Colonic mucosa (tissue), 4 donors: ENCODE measurements around the gene HHATL. TPM values are rescaled to one million over a fixed set of nuclear protein-coding genes. Genes with fewer than 3 reads are reported as not detected.
A peak's percentile ranks its signal among the peaks of the same experiment; 100 is the strongest.

Experiments
- DNase-seq: peaks from one replicate; pipeline ENCODE4 v3.0.0-alpha.2; 2020
- H3K27ac ChIP-seq: fragments of 200-600 bp; one replicate; pipeline ENCODE4 v1.8.0; 2021
- H3K27me3 ChIP-seq: fragments of 200-600 bp; one replicate; pipeline ENCODE4 v1.8.0; 2021
- H3K36me3 ChIP-seq: fragments of 200-600 bp; one replicate; pipeline ENCODE4 v1.8.0; 2021
- H3K4me1 ChIP-seq: fragments of 200-600 bp; one replicate; pipeline ENCODE4 v1.8.0; 2021; ENCODE audit warnings: mild to moderate bottlenecking
- H3K4me3 ChIP-seq: fragments of 200-600 bp; one replicate; pipeline ENCODE4 v1.8.0; 2021
- H3K9ac ChIP-seq, 2 donors: one replicate each; pipeline ENCODE4 v1.7.0; 2013; ENCODE audit warnings: control low read depth in 2 of 2, low read depth in 2 of 2, low read length in 2 of 2
- H3K9me3 ChIP-seq: fragments of 200-600 bp; one replicate; pipeline ENCODE4 v1.8.0; 2021
- CTCF ChIP-seq: fragments of 200-600 bp; IDR thresholded peaks from one replicate; pipeline ENCODE4 v1.8.0; 2022; ENCODE audit warnings: antibody characterized with exemption, mild to moderate bottlenecking
- intact Hi-C: fragments of 100-400 bp; cut with DNase I; formaldehyde crosslinking; loops from one replicate; pipeline ENCODE4 v1.14.1; 2022
- total RNA-seq, 2 donors: library from RNA; stranded (reverse); fragmentation: NEBNext Ultra II Directional in 1 of 2; extraction: Animal tissue kit (Norgen Biotek cat#: 25700) in 1 of 2; gene quantifications; one replicate each; pipeline ENCODE4 v1.2.1, GENCODE V29; 2021
- donor health status: healthy.
- donor health status: DM: no; HTN: no; CAD: no.
- donor health status: DM: no; HTN: no; CAD: no.

HHATL gene
- total RNA-seq, 2 donors from 2014 or later: 0.50 to 1.2 TPM

GRCh38 chr3:42685891-42686820 is 16.4 kb downstream of the HHATL start:
- H3K4me1 ChIP-seq: no peaks in the 10 kb centered on the region
- H3K27ac ChIP-seq: no peak overlapping the region
- DNase-seq: no peak
- H3K9ac ChIP-seq: no peak overlapping the region
- no peaks in the 10 kb centered on the region for H3K36me3 ChIP-seq
- no peaks in the 10 kb centered on the region for H3K27me3 ChIP-seq
- H3K4me3 ChIP-seq: no peak overlapping the region
- TF ChIP-seq CTCF: no peak
- H3K9me3 ChIP-seq: no peaks in the 10 kb centered on the region
- intact Hi-C loops: no loop called here

- H3K36me3 ChIP-seq: no peaks in the 10 kb centered on the region
- no peak for DNase-seq
- H3K9ac ChIP-seq: no peak within 1 kb of the TSS
- intact Hi-C loops: no loop called here
- no peak within 1 kb of the TSS for H3K27ac ChIP-seq
- no peaks in the 10 kb centered on the region for H3K4me1 ChIP-seq
- no peaks in the 10 kb centered on the region for H3K9me3 ChIP-seq
- TF ChIP-seq CTCF: no peak
- H3K4me3 ChIP-seq: no peak within 1 kb of the TSS
- no peaks in the 10 kb centered on the region for H3K27me3 ChIP-seq
Observed at GRCh38 chr3:42685363-42685881, 17.2 kb downstream of the HHATL start, which contains the start of gene KLHL40. Gene KLHL40, plus strand, starts transcription at chr3:42685537. Its CDS starts 82 bp downstream, at chr3:42685619.

- Histone ChIP-seq H3K27ac (no peak overlapping the region), H3K9ac (no peak overlapping the region), H3K27me3 (no peaks in the 10 kb centered on the region), H3K4me1 (no peaks in the 10 kb centered on the region), H3K4me3 (no peak overlapping the region), H3K36me3 (no peaks in the 10 kb centered on the region), H3K9me3 (no peaks in the 10 kb centered on the region)
- DNase-seq: no peak
- intact Hi-C loops: no loop called here
- TF ChIP-seq CTCF: no peak
Observed at GRCh38 chr3:42684632-42685362, 17.8 kb downstream of the HHATL start.

DNA sequence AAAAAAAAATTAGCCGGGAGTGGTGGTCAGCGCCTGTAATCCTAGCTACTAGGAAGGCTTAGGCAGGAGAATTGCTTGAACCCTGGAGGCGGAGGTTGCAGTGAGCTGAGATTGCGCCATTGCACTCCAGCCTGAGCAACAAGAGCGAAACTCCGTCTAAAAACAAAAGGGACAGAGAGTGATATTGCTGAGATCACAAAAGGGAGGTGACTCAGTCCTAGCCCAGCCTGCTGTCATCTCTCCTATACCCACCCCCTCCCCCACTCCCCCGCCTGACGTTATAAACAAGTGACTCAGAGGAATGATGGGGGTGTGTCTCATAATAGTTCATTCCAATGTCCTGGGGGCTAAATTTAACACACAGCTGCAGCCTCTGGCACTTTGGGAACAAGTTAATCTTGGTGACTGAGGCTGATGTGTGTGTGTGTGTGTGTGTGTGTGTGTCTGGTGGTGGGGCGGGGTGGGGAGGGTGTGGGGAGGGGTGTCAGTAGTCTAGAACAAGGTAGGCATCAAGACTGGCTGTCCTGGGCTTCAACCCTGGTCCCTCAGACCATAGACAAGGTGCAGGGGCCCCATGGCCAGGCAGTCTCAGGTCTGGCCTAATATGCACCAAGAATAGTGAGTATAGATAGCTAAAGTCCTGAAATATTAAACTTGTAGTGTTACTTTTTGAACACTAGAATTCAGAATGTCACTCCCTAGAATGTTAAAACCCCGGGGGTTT is 18.6 kb downstream of the HHATL start:
- Histone ChIP-seq H3K27ac (no peak overlapping the region), H3K4me1 (no peaks in the 10 kb centered on the region), H3K4me3 (no peak overlapping the region), H3K9ac (no peak overlapping the region), H3K36me3 (no peaks in the 10 kb centered on the region), H3K27me3 (no peaks in the 10 kb centered on the region), H3K9me3 (no peaks in the 10 kb centered on the region)
- DNase-seq: peak; percentile 65
- intact Hi-C loops: no loop called here
- TF ChIP-seq CTCF: no peak
